Measurements from ENCODE around the gene ZMYND15. TPM values are rescaled to one million over a fixed set of nuclear protein-coding genes. Genes with fewer than 3 reads are reported as not detected.

Gene ZMYND15
- total RNA-seq, 1 experiment from 2014 or later: 0.42 TPM

DNA sequence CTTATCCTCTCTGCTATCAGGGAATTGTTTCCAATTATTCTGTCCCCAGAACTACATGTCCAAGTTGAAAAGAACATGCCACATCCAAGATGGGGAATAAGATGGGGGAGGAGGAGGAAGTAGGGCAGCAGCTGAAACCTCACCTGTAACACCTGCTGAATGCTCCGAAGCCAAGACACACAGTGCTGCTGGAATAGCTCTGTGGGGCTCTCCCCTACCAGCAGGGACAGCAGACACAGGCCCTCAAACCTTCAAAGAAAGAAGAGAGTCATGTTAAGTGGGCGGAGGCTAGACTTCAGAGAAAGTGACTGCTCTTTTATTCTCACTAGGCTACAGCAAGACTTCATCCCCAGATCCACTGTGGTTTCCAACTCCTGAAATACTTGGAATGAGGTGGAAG, 48.9 kb upstream of the ZMYND15 start:
- H3K36me3 Mint-ChIP-seq (ENCODE audit: insufficient read depth in 1 of 3, low read depth in 3 of 3): peaks cover 47 to 71% (median 68%) of the 10 kb centered on the region in 3 experiments; a peak in 6 of 7 replicates

More for the DNA sequence above, 48.9 kb upstream of the ZMYND15 start:
- TF ChIP-seq, protein P1, sequence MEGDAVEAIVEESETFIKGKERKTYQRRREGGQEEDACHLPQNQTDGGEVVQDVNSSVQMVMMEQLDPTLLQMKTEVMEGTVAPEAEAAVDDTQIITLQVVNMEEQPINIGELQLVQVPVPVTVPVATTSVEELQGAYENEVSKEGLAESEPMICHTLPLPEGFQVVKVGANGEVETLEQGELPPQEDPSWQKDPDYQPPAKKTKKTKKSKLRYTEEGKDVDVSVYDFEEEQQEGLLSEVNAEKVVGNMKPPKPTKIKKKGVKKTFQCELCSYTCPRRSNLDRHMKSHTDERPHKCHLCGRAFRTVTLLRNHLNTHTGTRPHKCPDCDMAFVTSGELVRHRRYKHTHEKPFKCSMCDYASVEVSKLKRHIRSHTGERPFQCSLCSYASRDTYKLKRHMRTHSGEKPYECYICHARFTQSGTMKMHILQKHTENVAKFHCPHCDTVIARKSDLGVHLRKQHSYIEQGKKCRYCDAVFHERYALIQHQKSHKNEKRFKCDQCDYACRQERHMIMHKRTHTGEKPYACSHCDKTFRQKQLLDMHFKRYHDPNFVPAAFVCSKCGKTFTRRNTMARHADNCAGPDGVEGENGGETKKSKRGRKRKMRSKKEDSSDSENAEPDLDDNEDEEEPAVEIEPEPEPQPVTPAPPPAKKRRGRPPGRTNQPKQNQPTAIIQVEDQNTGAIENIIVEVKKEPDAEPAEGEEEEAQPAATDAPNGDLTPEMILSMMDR (conservative IDR thresholded peaks at IDR 0.05): no peak
- no peak overlapping the region for H3K4me2 ChIP-seq (ENCODE audit: insufficient read depth, insufficient read length, low read length)
- H3K79me1 ChIP-seq (ENCODE audit: insufficient read depth, low read depth, low read length, poor library complexity, severe bottlenecking): peaks cover 5% of the 10 kb centered on the region
- H2BK12ac ChIP-seq (ENCODE audit: insufficient read length, low read depth, low read length): no peak overlapping the region
- H3T11ph ChIP-seq (ENCODE audit: low read length): no peak overlapping the region
- H2AFZ ChIP-seq (ENCODE audit: low read length): no peak overlapping the region
- H2BK15ac ChIP-seq (ENCODE audit: low read depth, low read length): no peak overlapping the region
- H3K14ac ChIP-seq (ENCODE audit: insufficient read depth, low read length): no peak overlapping the region
- Mint-ChIP-seq H3K9me3 (no peaks in the 10 kb centered on the region), H3K27ac (no peak overlapping the region), H3K4me3 (no peak overlapping the region), H3K27me3 (ENCODE audit: low read depth) (no peaks in the 10 kb centered on the region), H3K4me1 (no peaks in the 10 kb centered on the region)
- no peaks in the 10 kb centered on the region for H3K27me3 ChIP-seq (ENCODE audit: insufficient read depth, low read length)
- H3K4ac ChIP-seq (ENCODE audit: low read depth, low read length): no peak overlapping the region
- no peak overlapping the region for H3K18ac ChIP-seq (ENCODE audit: insufficient read length, low read depth, low read length)
- peaks cover 13% of the 10 kb centered on the region; the same call in 1 of the 2 replicates for H3K79me2 ChIP-seq (ENCODE audit: insufficient read depth, low read length)
- H3K9me3 ChIP-seq (ENCODE audit: control insufficient read depth, low read depth, low read length): no peaks in the 10 kb centered on the region
- no peak overlapping the region for H4K8ac ChIP-seq (replicated peaks; ENCODE audit: insufficient read length, low read depth, low read length)
- WGBS (ENCODE audit: extremely low coverage, insufficient read length, low lambda C conversion rate): no CpG with 5 or more reads among the region's 2 CpGs
- no peak overlapping the region for H3K9ac ChIP-seq (ENCODE audit: extremely low read depth, insufficient read length, low read length)
- H3K4me1 ChIP-seq (ENCODE audit: insufficient read depth, low read length): no peaks in the 10 kb centered on the region
- H2BK20ac ChIP-seq (ENCODE audit: low read depth, low read length, poor library complexity, severe bottlenecking): no peak overlapping the region
- H4K20me1 ChIP-seq (ENCODE audit: control insufficient read depth, insufficient read depth, insufficient read length): no peaks in the 10 kb centered on the region
- H4K91ac ChIP-seq (ENCODE audit: insufficient read length, low read depth, low read length): no peak overlapping the region
- DNase-seq: no peak
- no peak overlapping the region for H2AK5ac ChIP-seq (ENCODE audit: insufficient read length, low read length)
- H4K5ac ChIP-seq (ENCODE audit: insufficient read length, low read depth, low read length): no peak overlapping the region
- H3K56ac ChIP-seq (ENCODE audit: insufficient read length, low read depth, low read length): no peak overlapping the region
- no peaks in the 10 kb centered on the region for H3K23me2 ChIP-seq (ENCODE audit: insufficient read length, low read depth, low read length, poor library complexity, severe bottlenecking)
- no peak overlapping the region for H3K23ac ChIP-seq (ENCODE audit: insufficient read length, low read depth, low read length)
- no peak overlapping the region for H2BK5ac ChIP-seq (ENCODE audit: insufficient read length, low read length)
- no peak overlapping the region for H3K27ac ChIP-seq (ENCODE audit: insufficient read length, low read depth, low read length)
- no peak overlapping the region for H2BK120ac ChIP-seq (ENCODE audit: low read depth, low read length, poor library complexity, severe bottlenecking)
